K562 (cell line): ENCODE measurements around the gene GMEB2. TPM values are rescaled to one million over a fixed set of nuclear protein-coding genes. Genes with fewer than 3 reads are reported as not detected.

Source experiments
- ATAC-seq: fragments of 200-7000 bp; cut with Tn5 transposase; 3 replicates; pipeline ENCODE4 v1.9.1; 2020; ENCODE audit warnings: moderate library complexity
- BruUV-seq: library from RNA; stranded (reverse); fragments of 400-500 nt; replicated peaks from 2 replicates; lab custom pipeline; 2021; lab: Mats Ljungman, UMichigan
- CTCF ChIA-PET: fragments of 300-600 bp; formaldehyde crosslinking; extraction: SDS; loops from one replicate; lab custom pipeline; 2021; ENCODE audit warnings: low intra/inter-chr PET ratio; lab: Yijun Ruan, JAX
- POLR2A ChIA-PET: fragments of 300-600, 350-650 bp; sonication (Branson Sonifier 250); formaldehyde crosslinking; extraction: SDS; loops from one replicate; lab custom pipeline; 2021; ENCODE audit warnings: antibody characterized with exemption, inconsistent platforms; lab: Yijun Ruan, JAX
- DNase-seq, 4 experiments: peaks; one replicate each; pipeline versions ENCODE4 v3.0.0 to v3.0.0-alpha.2; 2011 to 2018; ENCODE audit warnings: low spot score in 3 of 4, mixed read lengths in 3 of 4; ENCODE audit errors: extremely low read depth in 1 of 4
- FAIRE-seq: peaks from 2 replicates; lab custom pipeline; 2011; peaks lifted over from hg19 to GRCh38; lab: Jason Lieb, UNC
- H2AFZ ChIP-seq: 2 replicates; pipeline ENCODE4 v1.6.0; 2011; ENCODE audit warnings: low read depth, low read length, control low read depth, inconsistent platforms
- H3K27ac ChIP-seq: fragments of 200-600 bp; 3 replicates; pipeline ENCODE4 v1.8.0; 2011; ENCODE audit warnings: low read depth, mild to moderate bottlenecking, control low read depth, inconsistent platforms, low read length, moderate library complexity, mixed read lengths; ENCODE audit errors: extremely low read depth
- H3K27me3 ChIP-seq, 2 experiments: fragments of 300-600 bp in 1 of 2; 2 replicates in 1 of 2; 3 replicates in 1 of 2; pipeline versions ENCODE4 v1.6.0 to v1.8.0; 2011; ENCODE audit warnings: inconsistent platforms in 2 of 2, low read length in 2 of 2, mild to moderate bottlenecking in 1 of 2, mixed read lengths in 1 of 2, moderate library complexity in 1 of 2; ENCODE audit not compliant: control insufficient read depth in 2 of 2, insufficient read depth in 2 of 2
- H3K36me3 ChIP-seq: fragments of 300-600 bp; 3 replicates; pipeline ENCODE4 v1.8.0; 2011; ENCODE audit warnings: mild to moderate bottlenecking, low read length, inconsistent platforms; ENCODE audit not compliant: control insufficient read depth, insufficient read depth
- H3K4me1 ChIP-seq, 2 experiments: fragments of 200-600 bp in 1 of 2; replicated peaks in 1 of 2; 2 replicates in 1 of 2; 3 replicates in 1 of 2; pipeline versions ENCODE4 v1.5.1 to v1.8.0; 2011; ENCODE audit warnings: inconsistent platforms in 2 of 2, low read length in 2 of 2, mild to moderate bottlenecking in 1 of 2, mixed read lengths in 1 of 2, moderate library complexity in 1 of 2; ENCODE audit not compliant: control insufficient read depth in 2 of 2, insufficient read depth in 2 of 2
- H3K4me2 ChIP-seq: 2 replicates; pipeline ENCODE4 v1.6.1; 2011; ENCODE audit warnings: low read length, control low read depth, inconsistent platforms, mixed read lengths; ENCODE audit not compliant: insufficient read depth
- H3K4me3 ChIP-seq: fragments of 200-600 bp; sonication (generic), shearing (Covaris generic); 2 replicates; pipeline ENCODE4 v1.5.1; 2016; ENCODE audit warnings: control low read depth, inconsistent platforms
- H3K79me2 ChIP-seq: fragments of 200-600 bp; 3 replicates; pipeline ENCODE4 v1.8.0; 2011; ENCODE audit warnings: low read length, inconsistent platforms; ENCODE audit not compliant: control insufficient read depth, insufficient read depth
- H3K9ac ChIP-seq, 2 experiments: 2 replicates each; pipeline versions ENCODE4 v1.6.0 to v1.6.1; 2011; ENCODE audit warnings: low read depth in 2 of 2, low read length in 2 of 2, control low read depth in 1 of 2, inconsistent platforms in 1 of 2, mild to moderate bottlenecking in 1 of 2, mixed read lengths in 1 of 2; ENCODE audit not compliant: insufficient read depth in 1 of 2
- H3K9me1 ChIP-seq: one replicate; pipeline ENCODE4 v1.6.0; 2011; ENCODE audit warnings: inconsistent platforms, mild to moderate bottlenecking, low read length, moderate library complexity; ENCODE audit not compliant: control insufficient read depth, insufficient read depth
- H3K9me3 ChIP-seq: replicated peaks from 2 replicates; pipeline ENCODE4 v1.5.1; 2011; ENCODE audit warnings: low read depth, low read length, inconsistent platforms; ENCODE audit not compliant: control insufficient read depth, insufficient read depth
- H4K20me1 ChIP-seq: replicated peaks from 2 replicates; pipeline ENCODE4 v1.6.1; 2011; ENCODE audit warnings: low read length, inconsistent platforms, mixed read lengths; ENCODE audit not compliant: control insufficient read depth, insufficient read depth
- ATF1 ChIP-seq, 2 experiments: fragments of 450-650 bp in 1 of 2; IDR thresholded peaks; 2 replicates each; pipeline ENCODE4 v1.6.1; 2016; ENCODE audit warnings: missing compliant biosample characterization in 1 of 2, missing genetic modification characterization in 1 of 2
- BRF1 ChIP-seq: IDR thresholded peaks from 3 replicates; pipeline ENCODE4 v1.6.1; 2011; ENCODE audit warnings: borderline replicate concordance, mild to moderate bottlenecking; ENCODE audit not compliant: insufficient read length; ENCODE audit errors: extremely low read depth
- CBX2 ChIP-seq: fragments of 200-600 bp; sonication (generic); IDR thresholded peaks from one replicate; pipeline ENCODE4 v1.6.1; 2012; ENCODE audit warnings: mild to moderate bottlenecking, low read length, inconsistent platforms; ENCODE audit not compliant: insufficient read depth, poor library complexity, severe bottlenecking
- CBX5 ChIP-seq: IDR thresholded peaks from 2 replicates; pipeline ENCODE4 v1.6.1; 2014; ENCODE audit warnings: low read depth, borderline replicate concordance
- DACH1 ChIP-seq: fragments of 450-650 bp; IDR thresholded peaks from 2 replicates; pipeline ENCODE4 v1.6.1; 2018; ENCODE audit not compliant: partially characterized antibody
- DMBX1 ChIP-seq: fragments of 250-450 bp; sonication (Bioruptor Pico); IDR thresholded peaks from 2 replicates; pipeline ENCODE4 v1.8.0; 2022; ENCODE audit warnings: inconsistent platforms, mild to moderate bottlenecking, moderate library complexity, borderline replicate concordance
- E2F6 ChIP-seq, 2 experiments: IDR thresholded peaks; 2 replicates each; pipeline ENCODE4 v1.6.1; 2011; ENCODE audit warnings: borderline replicate concordance in 1 of 2, control low read depth in 1 of 2, low read depth in 1 of 2, low read length in 1 of 2, mild to moderate bottlenecking in 1 of 2, mixed read lengths in 1 of 2, moderate library complexity in 1 of 2; ENCODE audit not compliant: insufficient read depth in 1 of 2, insufficient read length in 1 of 2, poor library complexity in 1 of 2, severe bottlenecking in 1 of 2; ENCODE audit errors: extremely low read depth in 1 of 2
- FIP1L1 ChIP-seq: fragments of 200-400 bp; formaldehyde crosslinking; IDR thresholded peaks from 2 replicates; pipeline ENCODE4 v1.6.1; 2018; ENCODE audit warnings: mild to moderate bottlenecking, low read depth, low read length; ENCODE audit not compliant: poor library complexity, severe bottlenecking
- GABPB2 ChIP-seq: fragments of 250-450 bp; sonication (Bioruptor Pico); conservative IDR thresholded peaks from 2 replicates; pipeline ENCODE4 v1.5.1; 2021; ENCODE audit warnings: mild to moderate bottlenecking
- MITF ChIP-seq: IDR thresholded peaks from 2 replicates; pipeline ENCODE4 v1.6.1; 2014; ENCODE audit warnings: antibody characterized with exemption
- SAFB2 ChIP-seq: fragments of 200-400 bp; formaldehyde crosslinking; IDR thresholded peaks from 2 replicates; pipeline ENCODE4 v1.6.1; 2018; ENCODE audit warnings: borderline replicate concordance, low read length, low read depth, moderate library complexity; ENCODE audit not compliant: severe bottlenecking
- SNRNP70 ChIP-seq: fragments of 200-400 bp; formaldehyde crosslinking; optimal IDR thresholded peaks from 2 replicates; pipeline ENCODE3; 2017; ENCODE audit warnings: low read depth, low read length
- TAF1 ChIP-seq: IDR thresholded peaks from 2 replicates; pipeline ENCODE4 v1.6.1; 2011; ENCODE audit warnings: mild to moderate bottlenecking, low read length, moderate library complexity; ENCODE audit not compliant: insufficient read depth, control insufficient read depth, severe bottlenecking; ENCODE audit errors: extremely low read depth
- THRAP3 ChIP-seq: fragments of 450-650 bp; IDR thresholded peaks from 2 replicates; pipeline ENCODE4 v1.6.1; 2016; ENCODE audit warnings: mild to moderate bottlenecking, inconsistent platforms, borderline replicate concordance
- U2AF2 ChIP-seq: fragments of 200-400 bp; formaldehyde crosslinking; optimal IDR thresholded peaks from 2 replicates; pipeline ENCODE3; 2017; ENCODE audit warnings: low read depth, mild to moderate bottlenecking, low read length
- ZFX ChIP-seq: sonication (generic); formaldehyde crosslinking; IDR thresholded peaks from 2 replicates; pipeline ENCODE4 v1.8.0; 2022; ENCODE audit warnings: mild to moderate bottlenecking, missing genetic modification reagents, moderate library complexity
- ZNF140 ChIP-seq: fragments of 250-450 bp; sonication (Bioruptor Pico); IDR thresholded peaks from 2 replicates; pipeline ENCODE4 v1.8.0; 2021; ENCODE audit warnings: moderate library complexity, mild to moderate bottlenecking, inconsistent platforms
- ZNF76 ChIP-seq: fragments of 250-450 bp; sonication (Bioruptor Pico); IDR thresholded peaks from 2 replicates; pipeline ENCODE4 v1.4.0; 2020; ENCODE audit warnings: mild to moderate bottlenecking, moderate library complexity, borderline replicate concordance
- ZNF780A ChIP-seq: fragments of 250-450 bp; sonication (Bioruptor Pico); IDR thresholded peaks from 2 replicates; pipeline ENCODE4 v1.5.0; 2021; ENCODE audit warnings: mild to moderate bottlenecking
- WGBS: fragments of 100-300 bp; shearing (Covaris generic); methylation state at CpG from one replicate; pipeline ENCODE4 v1.1.6; 2016; ENCODE audit warnings: low coverage, mixed read lengths; ENCODE audit not compliant: insufficient coverage; ENCODE audit errors: missing lambda C conversion rate; 5-methylcytosine and 5-hydroxymethylcytosine counted together
- in situ Hi-C: fragments of 300-500 bp; cut with MboI; formaldehyde crosslinking; loops from 4 replicates; pipeline ENCODE4 v1.15.0; 2018; ENCODE audit warnings: inconsistent platforms, mixed read lengths
- intact Hi-C: fragments of 100-400 bp; cut with micrococcal nuclease; formaldehyde crosslinking; loops from 2 replicates; pipeline ENCODE4 v1.14.2; 2022
- polyA plus RNA-seq, 8 experiments: library from polyadenylated mRNA; depleted of rRNA in 4 of 8; stranded (reverse) in 5 of 8; unstranded in 3 of 8; fragments of >200 nt; fragmentation: Nextera tagmentation in 2 of 8; fragmentation: Illumina TruSeq in 1 of 8; extraction: Ambion mirVana in 2 of 8; extraction: Trizol in 1 of 8; gene quantifications; 2 replicates each; pipeline versions ENCODE4 v1.2.1 to v1.2.3, GENCODE V29; 2011 to 2014; ENCODE audit warnings: inconsistent platforms in 1 of 8, missing spikeins in 1 of 8
- total RNA-seq, 7 experiments: library from RNA; depleted of rRNA in 6 of 7; stranded (reverse); fragments of >200 nt in 6 of 7; fragmentation: Illumina TruSeq in 2 of 7; extraction: Trizol in 2 of 7; gene quantifications; 2 replicates each; pipeline versions ENCODE4 v1.2.1 to v1.2.3, GENCODE V29; 2011 to 2021; ENCODE audit warnings: low replicate concordance in 1 of 7

GMEB2 gene
- total and polyA plus RNA-seq, 9 of the 15 experiments (the other 6 are each of a cell fraction or from before 2014, with no cell fraction given), result 0.03 to 13.9 (median 6.3) TPM

- BruUV-seq, result no TSS peak
- Histone ChIP-seq H3K27ac (peak overlapping the region; percentile 97), H3K36me3 (peaks cover 8% of the 10 kb centered on the region; the same call in 1 of the 3 replicates), H3K79me2 (peaks cover 71% of the 10 kb centered on the region), H4K20me1 (no peaks in the 10 kb centered on the region), H3K27me3 (no peaks in the 10 kb centered on the region), H3K9ac (peak overlapping the region; percentile 98 to 99), H3K9me1 (no peaks in the 10 kb centered on the region), H3K9me3 (no peaks in the 10 kb centered on the region), H3K4me3 (peak overlapping the region; percentile 99), H3K4me2 (peak overlapping the region; percentile 94), H2AFZ (peak overlapping the region; percentile 81), H3K4me1 (peaks cover 7 to 46% of the 10 kb centered on the region in 2 experiments; a peak in 4 of 5 replicates)
- DNase-seq (peak; percentile 42 to 56 (median 48)), FAIRE-seq (peak; percentile 69), ATAC-seq (peak; percentile 25)
- ChIA-PET CTCF (no interaction called here), POLR2A (interaction anchor here (1.6 kb wide), 1 partner anchor 28 kb away, joined by 3 read pairs; no protein-coding TSS in a partner anchor)
- intact Hi-C loops, result no loop called here
- 14% methylated on average over 14 of the region's 36 CpGs for WGBS
- in situ Hi-C loops, result no loop called here
- TF ChIP-seq GABPB2 (CRISPR knock-in tag) (no peak), MITF (no peak), ZNF76 (CRISPR knock-in tag) (no peak), ZFX (CRISPR knock-in tag) (peak; percentile 55), CBX5 (no peak), DACH1 (no peak), U2AF2 (no peak), SNRNP70 (no peak), CBX2 (no peak), TAF1 (peak; percentile 34), FIP1L1 (peak; percentile 84), ZNF140 (CRISPR knock-in tag) (no peak), ZNF780A (CRISPR knock-in tag) (no peak), BRF1 (no peak), THRAP3 (no peak), SAFB2 (no peak), DMBX1 (CRISPR knock-in tag) (no peak), E2F6 (IDR thresholded peaks at IDR 0.05; ENCODE audit: borderline replicate concordance in 1 of 2, extremely low read depth in 1 of 2, insufficient read depth in 1 of 2, insufficient read length in 1 of 2, low read depth in 1 of 2, low read length in 1 of 2, poor library complexity in 1 of 2, severe bottlenecking in 1 of 2) (no peak), ATF1 (CRISPR knock-in tag; IDR thresholded peaks at IDR 0.05) (no peak), ATF1 (tag; IDR thresholded peaks at IDR 0.05) (peak; percentile 30; the same call in 1 of the 2 replicates)
Observed at GRCh38 chr20:63625771-63626423, 1.0 kb downstream of the GMEB2 start.
